ENCODE data around the gene OAS1.

OAS1 gene

DNA sequence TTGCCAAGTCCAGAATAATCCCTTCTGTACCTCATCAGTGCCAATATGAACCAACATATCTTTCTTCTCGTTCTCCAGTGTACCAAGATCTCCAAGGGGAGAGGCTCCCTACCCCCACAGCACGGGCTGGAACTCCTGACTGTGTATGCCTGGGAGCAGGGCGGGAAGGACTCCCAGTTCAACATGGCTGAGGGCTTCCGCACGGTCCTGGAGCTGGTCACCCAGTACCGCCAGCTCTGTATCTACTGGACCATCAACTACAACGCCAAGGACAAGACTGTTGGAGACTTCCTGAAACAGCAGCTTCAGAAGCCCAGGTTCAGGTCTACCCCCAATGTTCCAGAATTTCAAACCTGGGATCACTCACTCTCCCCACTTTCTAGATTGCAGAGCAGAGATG is 61.1 kb downstream of the OAS1 start (continued):
- no peak for TF ChIP-seq ZNF169 (tag by site-specific recombination; IDR thresholded peaks at IDR 0.05)
- TF ChIP-seq WT1 (tag by site-specific recombination; IDR thresholded peaks at IDR 0.05): no peak
- TF ChIP-seq, protein P1, sequence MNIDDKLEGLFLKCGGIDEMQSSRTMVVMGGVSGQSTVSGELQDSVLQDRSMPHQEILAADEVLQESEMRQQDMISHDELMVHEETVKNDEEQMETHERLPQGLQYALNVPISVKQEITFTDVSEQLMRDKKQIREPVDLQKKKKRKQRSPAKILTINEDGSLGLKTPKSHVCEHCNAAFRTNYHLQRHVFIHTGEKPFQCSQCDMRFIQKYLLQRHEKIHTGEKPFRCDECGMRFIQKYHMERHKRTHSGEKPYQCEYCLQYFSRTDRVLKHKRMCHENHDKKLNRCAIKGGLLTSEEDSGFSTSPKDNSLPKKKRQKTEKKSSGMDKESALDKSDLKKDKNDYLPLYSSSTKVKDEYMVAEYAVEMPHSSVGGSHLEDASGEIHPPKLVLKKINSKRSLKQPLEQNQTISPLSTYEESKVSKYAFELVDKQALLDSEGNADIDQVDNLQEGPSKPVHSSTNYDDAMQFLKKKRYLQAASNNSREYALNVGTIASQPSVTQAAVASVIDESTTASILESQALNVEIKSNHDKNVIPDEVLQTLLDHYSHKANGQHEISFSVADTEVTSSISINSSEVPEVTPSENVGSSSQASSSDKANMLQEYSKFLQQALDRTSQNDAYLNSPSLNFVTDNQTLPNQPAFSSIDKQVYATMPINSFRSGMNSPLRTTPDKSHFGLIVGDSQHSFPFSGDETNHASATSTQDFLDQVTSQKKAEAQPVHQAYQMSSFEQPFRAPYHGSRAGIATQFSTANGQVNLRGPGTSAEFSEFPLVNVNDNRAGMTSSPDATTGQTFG (tag by site-specific recombination; IDR thresholded peaks at IDR 0.05; ENCODE audit: borderline replicate concordance): no peak
- no peak for TF ChIP-seq KLF10 (tag by site-specific recombination; IDR thresholded peaks at IDR 0.05)
- no peak for TF ChIP-seq ZNF660 (tag by site-specific recombination; IDR thresholded peaks at IDR 0.05)
- TF ChIP-seq ZNF221 (tag by site-specific recombination; IDR thresholded peaks at IDR 0.05; ENCODE audit: borderline replicate concordance): no peak
- TF ChIP-seq, protein P2, sequence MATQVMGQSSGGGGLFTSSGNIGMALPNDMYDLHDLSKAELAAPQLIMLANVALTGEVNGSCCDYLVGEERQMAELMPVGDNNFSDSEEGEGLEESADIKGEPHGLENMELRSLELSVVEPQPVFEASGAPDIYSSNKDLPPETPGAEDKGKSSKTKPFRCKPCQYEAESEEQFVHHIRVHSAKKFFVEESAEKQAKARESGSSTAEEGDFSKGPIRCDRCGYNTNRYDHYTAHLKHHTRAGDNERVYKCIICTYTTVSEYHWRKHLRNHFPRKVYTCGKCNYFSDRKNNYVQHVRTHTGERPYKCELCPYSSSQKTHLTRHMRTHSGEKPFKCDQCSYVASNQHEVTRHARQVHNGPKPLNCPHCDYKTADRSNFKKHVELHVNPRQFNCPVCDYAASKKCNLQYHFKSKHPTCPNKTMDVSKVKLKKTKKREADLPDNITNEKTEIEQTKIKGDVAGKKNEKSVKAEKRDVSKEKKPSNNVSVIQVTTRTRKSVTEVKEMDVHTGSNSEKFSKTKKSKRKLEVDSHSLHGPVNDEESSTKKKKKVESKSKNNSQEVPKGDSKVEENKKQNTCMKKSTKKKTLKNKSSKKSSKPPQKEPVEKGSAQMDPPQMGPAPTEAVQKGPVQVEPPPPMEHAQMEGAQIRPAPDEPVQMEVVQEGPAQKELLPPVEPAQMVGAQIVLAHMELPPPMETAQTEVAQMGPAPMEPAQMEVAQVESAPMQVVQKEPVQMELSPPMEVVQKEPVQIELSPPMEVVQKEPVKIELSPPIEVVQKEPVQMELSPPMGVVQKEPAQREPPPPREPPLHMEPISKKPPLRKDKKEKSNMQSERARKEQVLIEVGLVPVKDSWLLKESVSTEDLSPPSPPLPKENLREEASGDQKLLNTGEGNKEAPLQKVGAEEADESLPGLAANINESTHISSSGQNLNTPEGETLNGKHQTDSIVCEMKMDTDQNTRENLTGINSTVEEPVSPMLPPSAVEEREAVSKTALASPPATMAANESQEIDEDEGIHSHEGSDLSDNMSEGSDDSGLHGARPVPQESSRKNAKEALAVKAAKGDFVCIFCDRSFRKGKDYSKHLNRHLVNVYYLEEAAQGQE (tag by site-specific recombination; IDR thresholded peaks at IDR 0.05): no peak
- no peak for TF ChIP-seq ZNF223 (tag by site-specific recombination; IDR thresholded peaks at IDR 0.05)
